SK-N-SH (cell line): ENCODE results near the gene LRTM2.

Source experiments
- CTCF ChIP-seq: fragments of 200-600 bp; sonication (generic); IDR thresholded peaks from 2 replicates; pipeline ENCODE4 v1.6.1; 2017; ENCODE audit warnings: antibody characterized with exemption, mild to moderate bottlenecking, moderate library complexity
- RCOR1 ChIP-seq: fragments of 150-350 bp; IDR thresholded peaks from 2 replicates; pipeline ENCODE4 v1.6.1; 2017; ENCODE audit warnings: antibody characterized with exemption, low read length

- no peak for TF ChIP-seq CTCF
- no peak for TF ChIP-seq RCOR1
Observed at GRCh38 chr12:1834186-1834925, 14.0 kb downstream of the LRTM2 start.
